HEK293T (cell line): Measurements from ENCODE around the gene GLI1.

ENCODE experiments used
- ARNT ChIP-seq: fragments of 450-650 bp; IDR thresholded peaks from 2 replicates; pipeline ENCODE4 v1.6.1; 2017; ENCODE audit warnings: mild to moderate bottlenecking
- BHLHE40 ChIP-seq: fragments of 450-650 bp; IDR thresholded peaks from 2 replicates; pipeline ENCODE4 v1.6.1; 2016; ENCODE audit warnings: mild to moderate bottlenecking, moderate library complexity, borderline replicate concordance
- FOXA1 ChIP-seq: fragments of 450-650 bp; IDR thresholded peaks from 2 replicates; pipeline ENCODE4 v1.6.1; 2016; ENCODE audit warnings: mild to moderate bottlenecking
- FOXM1 ChIP-seq: fragments of 450-650 bp; IDR thresholded peaks from 2 replicates; pipeline ENCODE4 v1.6.1; 2017; ENCODE audit warnings: mild to moderate bottlenecking, borderline replicate concordance
- SP1 ChIP-seq: fragments of 450-650 bp; IDR thresholded peaks from 2 replicates; pipeline ENCODE4 v1.6.1; 2017

DNA sequence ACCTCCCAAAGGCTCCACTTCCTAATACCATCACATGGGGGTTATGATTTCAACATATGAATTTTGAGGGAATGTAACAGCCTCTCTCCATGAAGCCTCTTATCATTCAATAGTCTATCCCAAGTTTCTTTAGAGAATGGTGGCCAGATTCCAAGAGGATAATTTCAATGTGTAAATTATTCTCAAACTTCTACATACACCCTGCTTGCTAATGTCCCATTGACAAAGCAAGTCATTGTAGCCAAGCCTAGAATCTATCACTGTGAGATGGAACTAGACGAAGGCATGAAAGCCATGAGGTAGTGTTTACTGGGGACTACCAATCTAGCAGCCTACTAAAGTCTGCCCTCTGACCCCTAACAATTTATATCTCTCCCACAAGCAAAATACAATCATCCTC is 21.2 kb upstream of the GLI1 start:
- no peak for TF ChIP-seq FOXA1
- no peak for TF ChIP-seq FOXM1
- TF ChIP-seq BHLHE40 = no peak
- no peak for TF ChIP-seq SP1
- no peak for TF ChIP-seq ARNT
